Caco-2 (cell line): ENCODE results near the gene UCP2. TPM values are rescaled to one million over a fixed set of nuclear protein-coding genes. Genes with fewer than 3 reads are reported as not detected.

Experiments used
- BruUV-seq: library from RNA; stranded (reverse); fragments of 400-500 nt; replicated peaks from 2 replicates; lab custom pipeline; 2021; lab: Mats Ljungman, UMichigan
- CTCF ChIA-PET: fragments of 300-600 bp; sonication (Branson Sonifier 250); formaldehyde crosslinking; loops from one replicate; lab custom pipeline; 2022; ENCODE audit warnings: antibody characterized with exemption; lab: Charles Lee
- POLR2A ChIA-PET: fragments of 300-600 bp; sonication (Branson Sonifier 250); formaldehyde crosslinking; loops from one replicate; lab custom pipeline; 2022; ENCODE audit warnings: antibody characterized with exemption; lab: Charles Lee
- DNase-seq, 2 experiments: peaks; one replicate each; pipeline versions ENCODE4 v3.0.0 to v3.0.0-alpha.2; 2020 to 2022
- H3K27me3 ChIP-seq: replicated peaks from 2 replicates; pipeline ENCODE4 v1.6.0; 2011; ENCODE audit warnings: low read length; ENCODE audit not compliant: control insufficient read depth, insufficient read depth
- H3K36me3 ChIP-seq: 2 replicates; pipeline ENCODE4 v1.5.1; 2011; ENCODE audit warnings: low read length; ENCODE audit not compliant: control insufficient read depth, insufficient read depth
- H3K4me1 ChIP-seq: fragments of 250-450 bp; sonication (Bioruptor Pico); 2 replicates; pipeline ENCODE4 v1.5.1; 2020; ENCODE audit warnings: mild to moderate bottlenecking
- H3K4me3 ChIP-seq: 2 replicates; pipeline ENCODE4 v1.5.1; 2011; ENCODE audit warnings: low read depth, mild to moderate bottlenecking, control low read depth, low read length
- H3K9me3 ChIP-seq: fragments of 250-450 bp; sonication (Bioruptor Pico); 2 replicates; pipeline ENCODE4 v1.5.1; 2020; ENCODE audit warnings: mild to moderate bottlenecking, moderate library complexity
- H3K27ac Mint-ChIP-seq: one replicate; pipeline ENCODE4 v1.8.0; 2022; ENCODE audit warnings: mixed read lengths; ENCODE audit not compliant: unreplicated experiment
- H3K27me3 Mint-ChIP-seq: one replicate; pipeline ENCODE4 v1.8.0; 2022; ENCODE audit warnings: mixed read lengths; ENCODE audit not compliant: insufficient read depth, unreplicated experiment
- H3K36me3 Mint-ChIP-seq: one replicate; pipeline ENCODE4 v1.8.0; 2022; ENCODE audit warnings: mild to moderate bottlenecking, mixed read lengths; ENCODE audit not compliant: insufficient read depth, unreplicated experiment
- H3K4me1 Mint-ChIP-seq: one replicate; pipeline ENCODE4 v1.8.0; 2022; ENCODE audit warnings: low read depth, mixed read lengths; ENCODE audit not compliant: unreplicated experiment
- H3K4me3 Mint-ChIP-seq: one replicate; pipeline ENCODE4 v1.8.0; 2022; ENCODE audit warnings: mild to moderate bottlenecking, moderate library complexity, mixed read lengths; ENCODE audit not compliant: unreplicated experiment
- H3K9me3 Mint-ChIP-seq: one replicate; pipeline ENCODE4 v1.8.0; 2022; ENCODE audit warnings: mixed read lengths; ENCODE audit not compliant: unreplicated experiment
- CTCF ChIP-seq, 2 experiments: fragments of 200-600 bp in 1 of 2; IDR thresholded peaks; 1 replicate in 1 of 2; 2 replicates in 1 of 2; pipeline versions ENCODE4 v1.5.1 to v1.8.0; 2011 to 2022; ENCODE audit warnings: antibody characterized with exemption in 1 of 2, control low read depth in 1 of 2, inconsistent platforms in 1 of 2, low read depth in 1 of 2, low read length in 1 of 2, mild to moderate bottlenecking in 1 of 2, moderate library complexity in 1 of 2; ENCODE audit not compliant: insufficient read depth in 1 of 2, severe bottlenecking in 1 of 2, unreplicated experiment in 1 of 2
- intact Hi-C: fragments of 100-400 bp; cut with micrococcal nuclease; formaldehyde crosslinking; loops from one replicate; pipeline ENCODE4 v1.10.0; 2022; ENCODE audit not compliant: unreplicated experiment
- total RNA-seq: library from RNA; stranded (reverse); gene quantifications from 2 replicates; pipeline ENCODE4 v1.2.3, GENCODE V29; 2022

The UCP2 gene
- total RNA-seq, 1 experiment from 2014 or later = 144 TPM

- no peaks in the 10 kb centered on the region for H3K9me3 Mint-ChIP-seq
- H3K4me1 Mint-ChIP-seq = peaks cover 10% of the 10 kb centered on the region
- no peaks in the 10 kb centered on the region for H3K27me3 Mint-ChIP-seq
- Histone ChIP-seq H3K9me3 (no peaks in the 10 kb centered on the region), H3K27me3 (no peaks in the 10 kb centered on the region), H3K4me1 (peaks cover 33% of the 10 kb centered on the region), H3K4me3 (no peak overlapping the region), H3K36me3 (no peaks in the 10 kb centered on the region)
- DNase-seq = no peak
- ChIA-PET CTCF (interaction anchor here (1.9 kb wide), 1 partner anchor 15 kb away, joined by 5 read pairs; no protein-coding TSS in a partner anchor), POLR2A (interaction anchor here (0.9 to 1.5 kb wide), 2 partner anchors 36 to 37 kb away, joined by 5 read pairs; partner anchors contain the start of gene UCP2)
- BruUV-seq = no TSS peak
- no peak overlapping the region for H3K27ac Mint-ChIP-seq
- TF ChIP-seq CTCF (IDR thresholded peaks at IDR 0.05; ENCODE audit: insufficient read depth in 1 of 2, low read depth in 1 of 2, low read length in 1 of 2, severe bottlenecking in 1 of 2, unreplicated experiment in 1 of 2) = no peak
- intact Hi-C loops = loop anchor here (1.0 kb wide), 1 partner anchor 49 kb away; no protein-coding TSS in a partner anchor
- H3K4me3 Mint-ChIP-seq = no peak overlapping the region
- H3K36me3 Mint-ChIP-seq = peaks cover 5% of the 10 kb centered on the region
Observed at GRCh38 chr11:74019860-74020259, 37.2 kb upstream of the UCP2 start.

GRCh38 chr11:74019104-74019738 lies 36.6 kb upstream of the UCP2 start:
- ChIA-PET POLR2A (interaction anchor here (0.9 to 1.5 kb wide), 2 partner anchors 35 to 37 kb away, joined by 5 read pairs; partner anchors contain the start of gene UCP2), CTCF (interaction anchor here (0.6 to 1.9 kb wide), 3 partner anchors 15 to 684 kb away, joined by 3 to 5 read pairs (median 4); no protein-coding TSS in a partner anchor)
- Mint-ChIP-seq H3K36me3 (peaks cover 5% of the 10 kb centered on the region), H3K4me3 (no peak overlapping the region), H3K27ac (peak overlapping the region; percentile 9), H3K4me1 (peaks cover 10% of the 10 kb centered on the region), H3K9me3 (no peaks in the 10 kb centered on the region), H3K27me3 (no peaks in the 10 kb centered on the region)
- TF ChIP-seq CTCF (IDR thresholded peaks at IDR 0.05; ENCODE audit: insufficient read depth in 1 of 2, low read depth in 1 of 2, low read length in 1 of 2, severe bottlenecking in 1 of 2, unreplicated experiment in 1 of 2) = no peak
- Histone ChIP-seq H3K36me3 (no peaks in the 10 kb centered on the region), H3K27me3 (no peaks in the 10 kb centered on the region), H3K4me3 (no peak overlapping the region), H3K9me3 (no peaks in the 10 kb centered on the region), H3K4me1 (peaks cover 31% of the 10 kb centered on the region)
- peak in 1 of 2 experiments; percentile 30 for DNase-seq
- no TSS peak for BruUV-seq
- intact Hi-C loops = loop anchor here (1.0 kb wide), 1 partner anchor 50 kb away; no protein-coding TSS in a partner anchor

- Histone ChIP-seq H3K9me3 (no peaks in the 10 kb centered on the region), H3K36me3 (no peaks in the 10 kb centered on the region), H3K4me3 (no peak overlapping the region), H3K4me1 (peaks cover 24% of the 10 kb centered on the region), H3K27me3 (no peaks in the 10 kb centered on the region)
- Mint-ChIP-seq H3K36me3 (peaks cover 5% of the 10 kb centered on the region), H3K27ac (peak overlapping the region; percentile 9), H3K4me3 (no peak overlapping the region), H3K27me3 (no peaks in the 10 kb centered on the region), H3K9me3 (no peaks in the 10 kb centered on the region), H3K4me1 (peaks cover 2% of the 10 kb centered on the region)
- no peak for DNase-seq
- intact Hi-C loops = loop anchor here (1.0 kb wide), 1 partner anchor 51 kb away; no protein-coding TSS in a partner anchor
- BruUV-seq = no TSS peak
- TF ChIP-seq CTCF (IDR thresholded peaks at IDR 0.05; ENCODE audit: insufficient read depth in 1 of 2, low read depth in 1 of 2, low read length in 1 of 2, severe bottlenecking in 1 of 2, unreplicated experiment in 1 of 2) = no peak
- CTCF ChIA-PET = interaction anchor here (0.9 to 1.9 kb wide), 3 partner anchors 14 to 303 kb away, joined by 3 to 5 read pairs (median 3); partner anchors contain the start of gene UCP2
- POLR2A ChIA-PET = interaction anchor here (1.5 kb wide), 1 partner anchor 36 kb away, joined by 5 read pairs; the partner anchor contains the start of gene UCP2
Observed at GRCh38 chr11:74018331-74019005, 35.8 kb upstream of the UCP2 start.
